Measurements from ENCODE around the gene CCDC85A.
A peak's percentile ranks its signal among the peaks of the same experiment; 100 is the strongest.

Gene CCDC85A

GRCh38 chr2:56234241-56234640 is 50.5 kb downstream of the CCDC85A start:
- FAIRE-seq (no peak), DNase-seq (ENCODE audit: insufficient read length, low spot score) (no peak)

DNA sequence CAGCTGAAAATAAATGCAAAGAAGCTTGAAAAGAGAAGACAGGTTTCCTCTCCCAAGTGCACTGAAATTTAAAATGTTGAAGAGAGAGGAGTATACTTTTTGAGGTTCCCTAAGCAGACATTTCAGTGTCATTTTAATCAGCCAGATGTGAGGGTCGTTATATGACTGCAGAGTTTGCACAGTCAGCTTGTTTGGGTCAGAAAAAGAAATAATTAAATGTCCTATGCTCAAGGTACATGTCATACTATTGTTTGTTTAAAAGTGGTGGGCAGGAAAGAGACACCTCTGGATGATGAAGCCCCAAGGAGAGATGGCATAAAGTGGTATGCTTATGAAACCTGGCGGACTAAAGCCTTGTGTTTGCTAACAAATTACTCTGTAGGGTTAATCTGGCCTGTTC is 55.2 kb downstream of the CCDC85A start:
- no peak for DNase-seq (ENCODE audit: insufficient read length, low spot score)
- no peak for FAIRE-seq

- DNase-seq (ENCODE audit: insufficient read length, low spot score) (peak; percentile 26), FAIRE-seq (peak; percentile 20)
Observed at GRCh38 chr2:56239437-56239836, 55.6 kb downstream of the CCDC85A start.

DNA sequence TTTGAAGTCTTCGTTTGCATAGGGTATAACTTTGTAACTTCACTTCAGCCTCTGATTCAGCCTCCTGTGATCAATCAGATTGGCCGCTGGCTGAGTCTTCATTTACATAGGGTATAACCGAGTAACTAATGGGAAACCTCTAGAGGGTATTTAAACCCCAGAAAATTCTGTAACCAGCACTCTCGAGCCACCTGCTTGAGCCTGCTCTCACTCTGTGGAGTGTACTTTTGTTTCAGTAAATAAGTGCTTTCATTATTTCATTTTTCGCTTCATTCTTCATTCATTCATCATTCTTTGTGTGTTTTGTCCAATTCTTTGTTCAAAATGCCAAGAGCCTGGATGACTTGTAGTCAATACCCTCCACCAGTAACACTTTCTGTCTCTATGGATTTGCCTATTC is 56.4 kb downstream of the CCDC85A start:
- DNase-seq (ENCODE audit: insufficient read length, low spot score): no peak
- no peak for FAIRE-seq

DNA sequence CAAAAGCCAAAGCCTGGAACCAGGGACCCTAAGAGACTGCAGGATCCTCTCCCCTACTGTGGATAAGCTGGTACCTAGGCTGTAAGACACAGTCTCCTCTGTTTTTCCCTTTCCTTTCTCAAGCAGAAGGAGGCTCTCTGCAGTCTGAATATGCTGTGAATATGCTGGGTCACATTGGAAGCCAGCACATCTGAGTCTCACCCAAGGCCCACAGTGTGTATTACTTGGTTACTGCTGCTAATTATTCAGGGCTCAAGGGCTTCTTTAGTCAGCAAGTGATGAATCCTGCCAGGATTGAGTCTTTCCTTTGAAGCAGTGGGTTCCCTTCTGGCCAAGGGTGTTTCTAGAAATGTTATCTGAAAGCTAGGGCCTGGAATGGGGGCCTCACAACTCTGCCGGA is 60.7 kb downstream of the CCDC85A start:
- DNase-seq (ENCODE audit: insufficient read length, low spot score) (no peak), FAIRE-seq (no peak)

GRCh38 chr2:56244911-56245530 is 61.2 kb downstream of the CCDC85A start:
- no peak for DNase-seq (ENCODE audit: insufficient read length, low spot score)
- no peak for FAIRE-seq

- DNase-seq (ENCODE audit: insufficient read length, low spot score): no peak
Observed at GRCh38 chr2:56248965-56249742, 65.4 kb downstream of the CCDC85A start.

DNA sequence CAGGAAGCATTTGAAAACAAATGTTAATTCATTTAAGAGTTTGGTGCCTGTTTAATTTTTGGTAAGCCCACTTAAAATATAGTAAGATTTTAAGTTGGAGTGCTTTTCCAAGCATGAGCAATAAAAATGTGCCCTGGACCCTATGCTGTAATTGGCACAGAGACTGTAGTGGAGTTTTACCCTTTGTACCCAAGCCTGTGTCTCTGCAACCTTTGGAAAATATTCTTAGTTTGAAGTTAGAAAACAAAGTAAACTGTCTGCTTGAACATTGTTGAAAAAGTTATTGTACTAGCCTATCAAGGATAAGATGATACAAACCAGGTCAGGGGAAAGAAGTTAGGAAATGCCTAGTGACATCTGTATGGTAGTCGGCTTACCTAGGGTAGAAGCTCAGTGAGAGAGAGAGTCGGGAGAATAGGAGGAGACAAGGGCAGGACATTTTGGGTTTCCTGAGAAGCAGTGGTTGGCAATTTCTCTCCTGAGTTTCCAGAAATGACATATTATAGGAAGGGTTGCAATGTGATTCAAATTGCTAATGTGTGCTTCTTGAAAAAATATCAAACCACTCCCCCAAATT is 66.5 kb downstream of the CCDC85A start:
- FAIRE-seq: no peak
- DNase-seq (ENCODE audit: insufficient read length, low spot score): no peak

More at GRCh38 chr2:56248965-56249742, 65.4 kb downstream of the CCDC85A start:
- no peak for FAIRE-seq

- FAIRE-seq (peak; percentile 51), DNase-seq (ENCODE audit: insufficient read length, low spot score) (no peak)
Observed at GRCh38 chr2:56260415-56260814, 76.6 kb downstream of the CCDC85A start.

DNA sequence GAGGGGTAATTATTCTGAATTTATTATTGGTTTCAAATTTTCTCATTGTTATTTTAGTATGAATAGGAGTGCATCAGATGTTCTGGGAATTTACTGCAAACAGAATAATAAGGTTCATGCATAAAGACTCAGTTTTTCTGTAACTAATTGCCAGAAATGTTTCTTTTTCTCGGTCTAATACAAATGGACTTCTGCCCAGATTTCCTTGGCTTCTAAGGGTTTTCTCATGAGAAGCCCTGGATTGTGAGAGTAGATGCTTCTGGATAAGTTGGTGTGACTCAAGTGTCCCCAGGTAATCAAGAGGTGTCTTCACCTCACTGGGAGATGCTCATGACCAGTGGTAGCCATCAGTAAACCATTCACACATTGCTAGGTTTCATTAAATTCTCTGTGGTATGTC is 78.5 kb downstream of the CCDC85A start:
- FAIRE-seq (peak; percentile 4), DNase-seq (ENCODE audit: insufficient read length, low spot score) (no peak)

DNA sequence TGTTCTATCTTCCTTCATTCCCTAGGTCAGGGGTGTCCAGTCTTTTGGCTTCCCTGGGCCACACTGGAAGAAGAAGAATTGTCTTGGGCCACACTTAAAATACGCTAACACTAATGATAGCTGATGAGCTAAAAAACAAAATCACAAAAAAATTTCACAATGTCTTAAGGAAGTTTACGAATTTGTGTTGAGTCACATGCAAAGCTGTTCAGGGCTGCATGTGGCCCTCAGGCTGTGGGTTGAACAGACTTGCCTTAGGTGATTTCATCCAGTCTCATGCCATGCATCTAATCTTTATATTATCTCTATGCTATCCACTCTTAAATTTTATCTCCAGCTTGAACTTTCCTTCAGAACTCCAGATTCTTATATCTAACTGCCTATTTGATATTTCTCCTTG is 80.1 kb downstream of the CCDC85A start:
- no peak for FAIRE-seq

GRCh38 chr2:56266761-56267414 is 83.1 kb downstream of the CCDC85A start:
- FAIRE-seq (no peak), DNase-seq (ENCODE audit: insufficient read length, low spot score) (no peak)

More for the DNA sequence above, 80.1 kb downstream of the CCDC85A start:
- DNase-seq (ENCODE audit: insufficient read length, low spot score): no peak

- DNase-seq (ENCODE audit: insufficient read length, low spot score): no peak
- no peak for FAIRE-seq
Observed at GRCh38 chr2:56267415-56267788, 83.6 kb downstream of the CCDC85A start.

DNA sequence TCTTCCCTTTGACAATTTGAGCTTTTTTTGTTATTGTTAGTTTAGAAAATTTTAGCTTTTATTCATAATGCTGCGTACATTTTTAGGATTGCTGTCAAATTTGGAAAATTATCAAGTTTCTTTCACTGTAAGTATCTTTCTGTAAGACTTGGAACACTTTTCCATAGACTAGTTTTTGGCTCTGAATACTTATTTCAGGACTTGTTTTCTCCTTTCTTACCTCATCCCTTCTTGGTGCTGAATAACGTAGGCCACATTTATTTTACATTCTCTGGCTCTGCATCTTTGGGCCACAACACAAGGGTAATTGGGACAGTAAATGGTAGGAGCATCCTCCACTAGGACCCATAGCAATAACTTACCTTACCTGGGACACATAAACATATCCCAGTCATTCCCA is 85.1 kb downstream of the CCDC85A start:
- FAIRE-seq: no peak
- DNase-seq (ENCODE audit: insufficient read length, low spot score): no peak

DNA sequence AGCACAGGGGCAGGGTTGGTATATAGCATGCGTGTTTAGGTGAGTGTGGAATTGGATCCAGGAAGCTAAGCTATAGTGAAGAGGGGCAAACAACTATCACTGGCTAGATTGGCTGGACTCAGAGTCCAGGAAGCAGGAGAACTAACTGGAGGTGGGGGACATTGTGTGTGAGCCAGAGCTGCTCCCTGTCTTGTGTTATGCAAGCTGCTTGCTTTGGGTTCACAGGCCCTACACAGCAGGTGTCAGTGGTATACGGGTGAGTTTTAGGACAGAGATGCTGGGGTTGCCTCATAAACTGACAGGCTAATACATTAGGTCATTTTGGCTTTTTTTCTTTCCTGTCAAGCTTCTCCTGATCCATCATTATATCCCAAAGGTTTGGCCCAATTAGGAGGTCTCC is 87.5 kb downstream of the CCDC85A start:
- peak; percentile 31 for FAIRE-seq
- DNase-seq (ENCODE audit: insufficient read length, low spot score): no peak

- FAIRE-seq: no peak
Observed at GRCh38 chr2:56285224-56285623, 101.4 kb downstream of the CCDC85A start.

DNA sequence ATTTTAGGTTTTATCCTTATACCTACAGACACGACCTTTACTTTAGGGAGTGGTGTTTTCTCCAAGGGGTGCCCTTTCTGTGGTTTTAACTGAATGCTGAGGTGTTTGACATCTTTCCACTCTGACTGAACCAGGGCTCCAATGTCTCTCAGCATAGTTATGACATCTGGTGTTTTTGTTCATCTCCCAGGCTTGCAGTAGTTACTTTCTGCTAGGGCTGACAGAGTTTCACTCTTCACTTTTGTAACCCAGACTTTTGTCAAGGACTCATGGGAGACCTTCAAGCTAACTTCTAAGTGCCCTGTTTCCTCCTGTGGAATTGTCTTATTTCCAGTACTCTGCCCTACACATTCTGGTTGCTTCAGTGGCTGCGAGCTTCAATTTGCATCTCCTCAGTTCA is 103.1 kb downstream of the CCDC85A start:
- no peak for DNase-seq (ENCODE audit: insufficient read length, low spot score)
- FAIRE-seq: no peak

More at GRCh38 chr2:56285224-56285623, 101.4 kb downstream of the CCDC85A start:
- DNase-seq (ENCODE audit: insufficient read length, low spot score): no peak

GRCh38 chr2:56287508-56287907 is 103.7 kb downstream of the CCDC85A start:
- FAIRE-seq (peak; percentile 20), DNase-seq (ENCODE audit: insufficient read length, low spot score) (no peak)

DNA sequence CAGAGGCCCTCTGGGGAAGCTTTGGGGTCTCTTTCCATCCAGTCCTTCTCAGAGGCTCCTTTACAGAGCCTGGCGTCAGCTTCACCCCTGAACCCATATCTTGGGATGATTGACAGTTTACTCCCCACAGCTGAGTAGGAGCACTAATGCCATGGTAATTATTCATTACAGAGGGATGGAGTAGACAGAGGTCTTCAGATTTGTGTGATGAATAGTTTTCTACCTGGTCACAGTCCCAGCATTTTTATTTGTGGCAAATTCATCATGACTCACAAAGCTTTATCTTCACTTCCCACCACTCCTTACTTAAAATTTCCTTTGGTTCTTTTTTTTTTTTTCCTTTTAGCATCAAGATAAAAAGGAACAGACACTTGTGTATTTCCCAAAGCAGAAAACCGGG is 104.2 kb downstream of the CCDC85A start:
- DNase-seq (ENCODE audit: insufficient read length, low spot score) (peak; percentile 36), FAIRE-seq (no peak)

DNA sequence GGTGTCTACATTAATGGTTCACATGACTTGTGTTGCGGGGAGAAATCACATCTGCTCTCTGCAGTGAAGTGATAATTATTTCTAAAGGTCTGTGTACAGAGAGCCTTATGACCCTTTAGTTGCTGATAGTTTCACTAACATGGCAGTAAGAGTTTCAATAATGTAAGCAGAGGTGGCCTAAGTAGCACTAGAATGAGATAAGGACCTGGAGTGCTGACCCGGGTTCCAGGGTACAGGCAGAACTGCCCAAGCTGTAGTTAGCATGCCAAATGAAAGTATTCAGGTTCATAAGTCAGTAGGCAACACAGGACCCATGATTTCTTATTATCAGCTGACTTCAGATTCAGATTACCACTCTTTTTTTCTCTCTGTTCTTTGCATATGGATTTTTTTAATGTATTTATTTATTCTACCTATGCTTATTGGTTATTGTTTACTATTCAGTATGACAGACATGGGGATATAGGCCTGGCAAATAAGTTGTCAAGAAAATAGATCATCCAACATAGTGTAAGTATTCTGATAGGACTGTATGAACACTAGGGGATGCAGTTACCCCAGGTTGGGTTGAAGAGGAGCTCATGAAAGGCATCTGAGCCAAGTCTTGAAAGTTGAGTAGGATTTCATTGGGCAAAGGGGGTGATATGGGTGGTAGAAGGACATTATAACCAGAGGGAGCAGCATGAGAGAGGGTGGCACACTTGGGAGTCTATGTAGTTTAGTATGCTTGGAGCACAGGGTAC is 105.2 kb downstream of the CCDC85A start:
- no peak for FAIRE-seq

DNA sequence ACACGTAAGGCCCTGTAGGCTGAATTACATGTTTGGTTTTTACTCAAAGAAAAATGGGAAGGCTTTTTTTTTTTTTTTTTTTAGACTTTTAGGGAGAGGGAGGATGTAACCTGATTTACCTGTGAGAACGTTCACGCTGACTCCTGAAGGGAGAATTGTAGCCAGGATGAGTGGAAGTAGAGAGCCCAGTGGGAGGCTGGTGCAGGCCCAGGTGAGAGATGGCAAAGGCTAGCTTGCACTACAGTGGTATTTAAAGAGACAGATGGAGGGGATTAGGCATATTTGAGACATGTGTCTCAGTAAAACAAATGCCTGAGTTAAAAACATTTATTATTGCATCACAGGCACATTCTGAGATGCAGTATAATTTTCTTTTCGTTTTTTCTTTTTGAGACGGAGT is 107.9 kb downstream of the CCDC85A start:
- FAIRE-seq (no peak), DNase-seq (ENCODE audit: insufficient read length, low spot score) (no peak)

More for the DNA sequence above, 105.2 kb downstream of the CCDC85A start:
- no peak for DNase-seq (ENCODE audit: insufficient read length, low spot score)

Measured in HTR-8/SVneo (cell line).